Measurements from ENCODE around the gene TMEM116. TPM values are rescaled to one million over a fixed set of nuclear protein-coding genes. Genes with fewer than 3 reads are reported as not detected.

TMEM116 gene
- total RNA-seq, 1 donor from 2014 or later, result 16.7 TPM

DNA sequence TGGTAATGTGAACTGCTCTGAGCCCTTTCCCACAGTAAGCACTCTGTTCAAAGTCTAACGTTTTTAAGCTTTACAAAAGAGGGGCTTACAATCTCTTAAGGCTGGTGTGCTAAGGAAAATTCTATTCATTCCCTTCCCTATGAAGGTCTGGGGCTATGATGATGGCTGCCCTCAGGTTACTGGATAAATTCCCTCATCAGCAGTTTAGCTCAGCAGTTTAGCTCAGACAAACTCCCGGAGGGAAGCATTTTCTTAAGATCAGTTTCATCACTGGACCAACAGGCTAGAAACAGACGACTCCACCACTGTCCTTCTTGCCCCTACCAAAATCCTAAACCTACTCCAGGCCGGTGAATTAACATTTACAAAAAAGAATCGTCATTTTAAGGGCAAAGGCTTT lies 19.3 kb upstream of the TMEM116 start:
- Mint-ChIP-seq H3K9me3 (no peaks in the 10 kb centered on the region), H3K27ac (ENCODE audit: unreplicated experiment) (no peak overlapping the region), H3K27me3 (ENCODE audit: low read depth) (no peaks in the 10 kb centered on the region), H3K4me3 (no peak overlapping the region), H3K36me3 (ENCODE audit: low read depth) (peaks cover 20% of the 10 kb centered on the region), H3K4me1 (no peaks in the 10 kb centered on the region)
- DNase-seq (ENCODE audit: low read depth, low spot score), result no peak
- TF ChIP-seq, protein P1, sequence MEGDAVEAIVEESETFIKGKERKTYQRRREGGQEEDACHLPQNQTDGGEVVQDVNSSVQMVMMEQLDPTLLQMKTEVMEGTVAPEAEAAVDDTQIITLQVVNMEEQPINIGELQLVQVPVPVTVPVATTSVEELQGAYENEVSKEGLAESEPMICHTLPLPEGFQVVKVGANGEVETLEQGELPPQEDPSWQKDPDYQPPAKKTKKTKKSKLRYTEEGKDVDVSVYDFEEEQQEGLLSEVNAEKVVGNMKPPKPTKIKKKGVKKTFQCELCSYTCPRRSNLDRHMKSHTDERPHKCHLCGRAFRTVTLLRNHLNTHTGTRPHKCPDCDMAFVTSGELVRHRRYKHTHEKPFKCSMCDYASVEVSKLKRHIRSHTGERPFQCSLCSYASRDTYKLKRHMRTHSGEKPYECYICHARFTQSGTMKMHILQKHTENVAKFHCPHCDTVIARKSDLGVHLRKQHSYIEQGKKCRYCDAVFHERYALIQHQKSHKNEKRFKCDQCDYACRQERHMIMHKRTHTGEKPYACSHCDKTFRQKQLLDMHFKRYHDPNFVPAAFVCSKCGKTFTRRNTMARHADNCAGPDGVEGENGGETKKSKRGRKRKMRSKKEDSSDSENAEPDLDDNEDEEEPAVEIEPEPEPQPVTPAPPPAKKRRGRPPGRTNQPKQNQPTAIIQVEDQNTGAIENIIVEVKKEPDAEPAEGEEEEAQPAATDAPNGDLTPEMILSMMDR (conservative IDR thresholded peaks at IDR 0.05), result no peak

DNA sequence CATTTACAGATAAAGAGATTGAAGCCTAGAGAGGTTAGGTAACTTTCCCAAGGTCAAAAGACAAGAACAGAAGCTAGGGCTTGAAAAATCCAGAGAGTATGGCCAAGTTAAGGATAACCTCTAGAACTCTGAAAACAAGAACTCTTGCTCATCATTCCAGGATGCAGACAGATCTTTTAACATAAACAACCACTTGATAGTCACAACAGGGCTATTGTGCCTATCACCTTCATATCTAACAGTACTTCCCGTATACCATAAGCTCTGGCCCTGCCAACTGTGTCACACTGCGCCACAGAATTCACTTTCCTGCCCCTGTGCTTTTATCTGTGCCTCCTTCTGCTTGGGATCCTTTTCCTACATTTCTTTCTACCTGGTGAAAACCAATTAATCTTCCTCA lies 18.5 kb upstream of the TMEM116 start:
- no peak for DNase-seq (ENCODE audit: low read depth, low spot score)
- H3K4me1 Mint-ChIP-seq, result no peaks in the 10 kb centered on the region
- H3K36me3 Mint-ChIP-seq (ENCODE audit: low read depth), result peaks cover 19% of the 10 kb centered on the region
- H3K4me3 Mint-ChIP-seq, result no peak overlapping the region
- TF ChIP-seq, protein P1 (conservative IDR thresholded peaks at IDR 0.05), result no peak
- H3K27me3 Mint-ChIP-seq (ENCODE audit: low read depth), result no peaks in the 10 kb centered on the region
- H3K27ac Mint-ChIP-seq (ENCODE audit: unreplicated experiment), result peak overlapping the region; percentile 46
- no peaks in the 10 kb centered on the region for H3K9me3 Mint-ChIP-seq

DNA sequence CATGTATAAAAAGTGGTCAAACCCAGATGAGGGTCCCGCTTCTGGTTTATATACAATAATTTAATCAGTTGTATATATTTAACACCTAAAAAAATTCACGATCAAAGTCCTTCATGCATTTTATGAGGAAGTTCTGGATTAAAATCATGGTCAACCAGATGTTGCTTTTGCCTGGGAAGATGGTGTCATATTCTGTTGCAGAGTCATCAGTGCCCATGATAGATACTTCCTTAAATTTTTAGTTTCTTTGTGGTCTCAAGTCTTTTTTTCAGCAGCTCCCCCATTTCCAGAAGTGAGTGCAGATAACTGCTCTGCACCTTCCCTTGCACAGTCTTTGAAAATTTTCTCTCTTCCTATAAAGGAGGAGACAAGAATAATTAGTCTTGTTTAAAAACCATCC lies 16.3 kb upstream of the TMEM116 start:
- Mint-ChIP-seq H3K27me3 (ENCODE audit: low read depth) (no peaks in the 10 kb centered on the region), H3K4me3 (no peak overlapping the region), H3K9me3 (no peaks in the 10 kb centered on the region), H3K27ac (ENCODE audit: unreplicated experiment) (no peak overlapping the region), H3K4me1 (peaks cover 7% of the 10 kb centered on the region), H3K36me3 (ENCODE audit: low read depth) (peaks cover 24% of the 10 kb centered on the region)
- DNase-seq (ENCODE audit: low read depth, low spot score), result no peak
- TF ChIP-seq, protein P1 (conservative IDR thresholded peaks at IDR 0.05), result no peak

DNA sequence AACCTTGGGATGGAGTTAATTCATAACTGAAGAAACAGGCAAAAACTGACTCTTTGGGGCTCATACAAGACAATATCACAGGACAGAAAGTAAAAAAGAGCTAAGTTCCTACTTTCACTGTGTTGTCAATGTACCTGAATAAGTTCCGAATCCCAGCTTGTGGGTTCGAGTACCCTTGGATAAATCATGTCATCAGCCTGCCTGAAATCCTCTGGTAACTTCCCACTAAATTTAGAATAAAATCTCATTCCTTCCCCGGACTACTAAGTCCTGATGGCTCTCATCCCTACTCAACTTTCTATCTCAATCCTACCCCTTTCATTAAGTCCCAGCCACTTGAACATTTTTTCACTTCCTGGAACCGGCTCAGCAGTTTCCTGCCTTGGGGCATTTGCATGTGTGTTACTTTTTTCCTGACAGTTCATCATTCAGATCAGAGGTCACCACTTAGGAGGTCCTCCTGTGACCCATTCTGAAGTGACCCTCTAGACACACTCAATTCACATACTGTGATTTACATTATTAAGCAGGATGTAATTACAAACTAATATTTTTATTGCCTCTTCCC lies 12.9 kb upstream of the TMEM116 start:
- Mint-ChIP-seq H3K4me1 (peaks cover 7% of the 10 kb centered on the region), H3K27ac (ENCODE audit: unreplicated experiment) (peak overlapping the region; percentile 72), H3K4me3 (no peak overlapping the region), H3K36me3 (ENCODE audit: low read depth) (peaks cover 25% of the 10 kb centered on the region), H3K9me3 (no peaks in the 10 kb centered on the region), H3K27me3 (ENCODE audit: low read depth) (no peaks in the 10 kb centered on the region)
- no peak for DNase-seq (ENCODE audit: low read depth, low spot score)
- TF ChIP-seq, protein P1 (conservative IDR thresholded peaks at IDR 0.05), result no peak

DNA sequence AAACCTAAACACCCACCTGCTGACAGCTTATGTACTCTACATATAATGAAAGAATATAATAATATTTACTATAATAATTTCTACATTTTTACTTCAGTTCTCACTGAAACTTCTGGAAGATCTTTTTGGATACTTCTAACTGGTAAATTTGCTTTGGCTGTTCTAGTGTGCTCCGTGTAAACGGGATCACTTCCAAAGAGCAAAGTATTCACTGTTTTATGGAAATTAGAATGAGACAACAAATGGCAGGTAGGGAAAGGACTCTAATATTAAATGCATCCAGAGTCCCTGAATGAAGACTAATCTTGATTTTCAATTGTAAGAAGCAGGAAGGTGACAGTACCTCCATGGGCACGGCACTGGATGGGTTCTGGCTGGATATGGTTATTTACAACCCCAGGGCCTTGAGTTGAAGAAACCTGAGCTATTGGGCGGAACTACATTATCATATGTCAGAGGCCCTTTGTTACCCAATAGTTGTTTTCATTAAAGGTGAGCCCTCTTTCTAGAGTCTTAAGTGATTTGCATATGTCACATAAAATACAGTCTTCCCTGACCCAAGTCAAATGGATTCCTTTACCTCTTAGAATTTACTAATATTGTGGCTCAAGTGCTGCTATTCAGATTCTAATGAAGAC lies 10.9 kb upstream of the TMEM116 start:
- DNase-seq (ENCODE audit: low read depth, low spot score), result no peak
- peaks cover 18% of the 10 kb centered on the region for H3K36me3 Mint-ChIP-seq (ENCODE audit: low read depth)
- TF ChIP-seq, protein P1 (conservative IDR thresholded peaks at IDR 0.05), result no peak
- H3K9me3 Mint-ChIP-seq, result no peaks in the 10 kb centered on the region
- peaks cover 7% of the 10 kb centered on the region for H3K4me1 Mint-ChIP-seq
- no peaks in the 10 kb centered on the region for H3K27me3 Mint-ChIP-seq (ENCODE audit: low read depth)
- no peak overlapping the region for H3K4me3 Mint-ChIP-seq
- H3K27ac Mint-ChIP-seq (ENCODE audit: unreplicated experiment), result no peak overlapping the region
